Measurements from ENCODE around the gene GTSF1L. TPM values are rescaled to one million over a fixed set of nuclear protein-coding genes. Genes with fewer than 3 reads are reported as not detected.

Gene GTSF1L
- total RNA-seq, 1 experiment from 2014 or later, result not detected

GRCh38 chr20:43740642-43741041 lies 13.8 kb upstream of the GTSF1L start (continued):
- TF ChIP-seq PRDM15 (CRISPR knock-in tag; IDR thresholded peaks at IDR 0.05), result no peak
- TF ChIP-seq ZNF232 (CRISPR knock-in tag; IDR thresholded peaks at IDR 0.05), result no peak
- TF ChIP-seq ZBTB21 (CRISPR knock-in tag; IDR thresholded peaks at IDR 0.05; ENCODE audit: borderline replicate concordance), result no peak
- no peak for TF ChIP-seq ZNF671 (CRISPR knock-in tag; IDR thresholded peaks at IDR 0.05)
- TF ChIP-seq NR3C1 (CRISPR knock-in tag; conservative IDR thresholded peaks at IDR 0.05; ENCODE audit: low read depth), result no peak
- TF ChIP-seq NFE2L1 (CRISPR knock-in tag; IDR thresholded peaks at IDR 0.05), result no peak
- TF ChIP-seq, protein P1, sequence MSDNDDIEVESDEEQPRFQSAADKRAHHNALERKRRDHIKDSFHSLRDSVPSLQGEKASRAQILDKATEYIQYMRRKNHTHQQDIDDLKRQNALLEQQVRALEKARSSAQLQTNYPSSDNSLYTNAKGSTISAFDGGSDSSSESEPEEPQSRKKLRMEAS (CRISPR knock-in tag; IDR thresholded peaks at IDR 0.05), result no peak
- TF ChIP-seq SP1 (CRISPR knock-in tag; conservative IDR thresholded peaks at IDR 0.05), result no peak
- no peak for TF ChIP-seq MXD4 (CRISPR knock-in tag; IDR thresholded peaks at IDR 0.05; ENCODE audit: borderline replicate concordance)
- TF ChIP-seq ZNF263 (CRISPR knock-in tag; IDR thresholded peaks at IDR 0.05; ENCODE audit: low read depth), result no peak

DNA sequence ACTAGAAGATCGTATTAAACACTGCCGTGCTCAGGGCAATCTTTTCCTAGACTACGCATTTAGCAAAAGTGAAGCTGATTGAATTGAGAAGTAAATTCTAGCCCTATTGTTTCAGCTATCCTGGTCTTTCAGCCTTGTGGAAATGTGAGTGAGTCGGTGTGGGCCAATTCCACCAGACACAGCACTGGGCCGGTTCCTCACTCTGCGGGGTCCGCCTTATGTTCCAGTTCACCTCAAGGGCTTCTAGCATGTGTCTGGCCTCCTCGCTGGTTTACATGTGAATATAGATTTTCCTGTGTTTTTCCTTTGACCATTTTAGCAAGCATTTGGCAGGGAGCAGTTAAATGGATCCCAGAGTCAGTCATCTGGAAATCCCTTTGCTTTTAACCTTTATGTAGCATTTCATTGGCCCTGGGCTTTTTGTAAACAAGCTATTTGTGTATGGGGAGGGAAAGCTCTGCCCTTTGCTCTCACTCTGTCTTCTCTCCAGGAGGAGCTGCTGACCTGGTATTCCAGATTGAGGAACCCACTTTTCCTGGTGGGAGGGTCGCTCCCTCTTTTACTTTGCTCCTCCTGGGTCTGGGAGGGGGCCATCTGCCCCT lies 12.4 kb upstream of the GTSF1L start:
- Mint-ChIP-seq H3K27ac (no peak overlapping the region), H3K9me3 (peaks cover 4% of the 10 kb centered on the region; the same call in 1 of the 2 replicates), H3K36me3 (no peaks in the 10 kb centered on the region), H3K27me3 (ENCODE audit: low read depth) (no peaks in the 10 kb centered on the region; the same call in 1 of the 2 replicates), H3K4me1 (0 out of 2 replicates have a peak, but pooled peaks cover 3% of the 10 kb centered on the region), H3K4me3 (no peak overlapping the region)
- ATAC-seq (no peak), DNase-seq (ENCODE audit: low spot score) (no peak)
- ChIA-PET POLR2A (no interaction called here), CTCF (interaction anchor here (1.0 kb wide), 1 partner anchor 10 kb away, joined by 5 read pairs; no protein-coding TSS in a partner anchor)
- TF ChIP-seq, protein P1 (CRISPR knock-in tag; IDR thresholded peaks at IDR 0.05), result no peak
- TF ChIP-seq USF2 (CRISPR knock-in tag; IDR thresholded peaks at IDR 0.05) (no peak), RORB (CRISPR knock-in tag; IDR thresholded peaks at IDR 0.05) (no peak), GABPB1 (CRISPR knock-in tag; IDR thresholded peaks at IDR 0.05) (no peak), RELA (CRISPR knock-in tag; IDR thresholded peaks at IDR 0.05; ENCODE audit: borderline replicate concordance) (no peak), TP53 (CRISPR knock-in tag; IDR thresholded peaks at IDR 0.05) (no peak), ZNF219 (CRISPR knock-in tag; IDR thresholded peaks at IDR 0.05; ENCODE audit: borderline replicate concordance) (no peak), TEAD4 (CRISPR knock-in tag; IDR thresholded peaks at IDR 0.05) (no peak), PREB (CRISPR knock-in tag; IDR thresholded peaks at IDR 0.05; ENCODE audit: borderline replicate concordance) (no peak), NFE2L1 (CRISPR knock-in tag; IDR thresholded peaks at IDR 0.05) (no peak), EMX1 (CRISPR knock-in tag; IDR thresholded peaks at IDR 0.05) (no peak), FOXP1 (CRISPR knock-in tag; IDR thresholded peaks at IDR 0.05; ENCODE audit: borderline replicate concordance) (no peak), ZNF671 (CRISPR knock-in tag; IDR thresholded peaks at IDR 0.05) (no peak), ZBTB21 (CRISPR knock-in tag; IDR thresholded peaks at IDR 0.05; ENCODE audit: borderline replicate concordance) (no peak), IRF2 (CRISPR knock-in tag; IDR thresholded peaks at IDR 0.05; ENCODE audit: borderline replicate concordance, low read depth) (no peak)
- TF ChIP-seq, protein P2, sequence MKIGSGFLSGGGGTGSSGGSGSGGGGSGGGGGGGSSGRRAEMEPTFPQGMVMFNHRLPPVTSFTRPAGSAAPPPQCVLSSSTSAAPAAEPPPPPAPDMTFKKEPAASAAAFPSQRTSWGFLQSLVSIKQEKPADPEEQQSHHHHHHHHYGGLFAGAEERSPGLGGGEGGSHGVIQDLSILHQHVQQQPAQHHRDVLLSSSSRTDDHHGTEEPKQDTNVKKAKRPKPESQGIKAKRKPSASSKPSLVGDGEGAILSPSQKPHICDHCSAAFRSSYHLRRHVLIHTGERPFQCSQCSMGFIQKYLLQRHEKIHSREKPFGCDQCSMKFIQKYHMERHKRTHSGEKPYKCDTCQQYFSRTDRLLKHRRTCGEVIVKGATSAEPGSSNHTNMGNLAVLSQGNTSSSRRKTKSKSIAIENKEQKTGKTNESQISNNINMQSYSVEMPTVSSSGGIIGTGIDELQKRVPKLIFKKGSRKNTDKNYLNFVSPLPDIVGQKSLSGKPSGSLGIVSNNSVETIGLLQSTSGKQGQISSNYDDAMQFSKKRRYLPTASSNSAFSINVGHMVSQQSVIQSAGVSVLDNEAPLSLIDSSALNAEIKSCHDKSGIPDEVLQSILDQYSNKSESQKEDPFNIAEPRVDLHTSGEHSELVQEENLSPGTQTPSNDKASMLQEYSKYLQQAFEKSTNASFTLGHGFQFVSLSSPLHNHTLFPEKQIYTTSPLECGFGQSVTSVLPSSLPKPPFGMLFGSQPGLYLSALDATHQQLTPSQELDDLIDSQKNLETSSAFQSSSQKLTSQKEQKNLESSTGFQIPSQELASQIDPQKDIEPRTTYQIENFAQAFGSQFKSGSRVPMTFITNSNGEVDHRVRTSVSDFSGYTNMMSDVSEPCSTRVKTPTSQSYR (CRISPR knock-in tag; IDR thresholded peaks at IDR 0.05), result no peak
- TF ChIP-seq, protein P3, sequence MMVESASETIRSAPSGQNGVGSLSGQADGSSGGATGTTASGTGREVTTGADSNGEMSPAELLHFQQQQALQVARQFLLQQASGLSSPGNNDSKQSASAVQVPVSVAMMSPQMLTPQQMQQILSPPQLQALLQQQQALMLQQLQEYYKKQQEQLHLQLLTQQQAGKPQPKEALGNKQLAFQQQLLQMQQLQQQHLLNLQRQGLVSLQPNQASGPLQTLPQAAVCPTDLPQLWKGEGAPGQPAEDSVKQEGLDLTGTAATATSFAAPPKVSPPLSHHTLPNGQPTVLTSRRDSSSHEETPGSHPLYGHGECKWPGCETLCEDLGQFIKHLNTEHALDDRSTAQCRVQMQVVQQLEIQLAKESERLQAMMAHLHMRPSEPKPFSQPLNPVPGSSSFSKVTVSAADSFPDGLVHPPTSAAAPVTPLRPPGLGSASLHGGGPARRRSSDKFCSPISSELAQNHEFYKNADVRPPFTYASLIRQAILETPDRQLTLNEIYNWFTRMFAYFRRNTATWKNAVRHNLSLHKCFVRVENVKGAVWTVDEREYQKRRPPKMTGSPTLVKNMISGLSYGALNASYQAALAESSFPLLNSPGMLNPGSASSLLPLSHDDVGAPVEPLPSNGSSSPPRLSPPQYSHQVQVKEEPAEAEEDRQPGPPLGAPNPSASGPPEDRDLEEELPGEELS (CRISPR knock-in tag; IDR thresholded peaks at IDR 0.05), result no peak
- TF ChIP-seq, protein P4, sequence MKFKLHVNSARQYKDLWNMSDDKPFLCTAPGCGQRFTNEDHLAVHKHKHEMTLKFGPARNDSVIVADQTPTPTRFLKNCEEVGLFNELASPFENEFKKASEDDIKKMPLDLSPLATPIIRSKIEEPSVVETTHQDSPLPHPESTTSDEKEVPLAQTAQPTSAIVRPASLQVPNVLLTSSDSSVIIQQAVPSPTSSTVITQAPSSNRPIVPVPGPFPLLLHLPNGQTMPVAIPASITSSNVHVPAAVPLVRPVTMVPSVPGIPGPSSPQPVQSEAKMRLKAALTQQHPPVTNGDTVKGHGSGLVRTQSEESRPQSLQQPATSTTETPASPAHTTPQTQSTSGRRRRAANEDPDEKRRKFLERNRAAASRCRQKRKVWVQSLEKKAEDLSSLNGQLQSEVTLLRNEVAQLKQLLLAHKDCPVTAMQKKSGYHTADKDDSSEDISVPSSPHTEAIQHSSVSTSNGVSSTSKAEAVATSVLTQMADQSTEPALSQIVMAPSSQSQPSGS (CRISPR knock-in tag; IDR thresholded peaks at IDR 0.05; ENCODE audit: borderline replicate concordance, low read depth), result no peak
